ENCODE results near the gene NAPEPLD. TPM values are rescaled to one million over a fixed set of nuclear protein-coding genes. Genes with fewer than 3 reads are reported as not detected.
"Not testable (repeated sequence)": the region's sequence is repeated elsewhere in the genome, so short reads cannot be mapped to it uniquely, and the experiment has no call there.

The NAPEPLD gene
- total and polyA plus RNA-seq, 8 donors = 3.3 to 84.9 (median 27.9) TPM

- Histone ChIP-seq H3K36me3 (no peaks in the 10 kb centered on the region), H3K27me3 (no peaks in the 10 kb centered on the region), H3K4me1 (peaks cover 0 to 8% (median 3%) of the 10 kb centered on the region in 4 donors), H3K27ac (no peak overlapping the region), H3K9me3 (no peaks in the 10 kb centered on the region), H3K4me3 (no peak overlapping the region)
- intact Hi-C loops (cut with DNase I; ENCODE audit: low total_unique reads) = no loop called here
- TF ChIP-seq, protein P1, sequence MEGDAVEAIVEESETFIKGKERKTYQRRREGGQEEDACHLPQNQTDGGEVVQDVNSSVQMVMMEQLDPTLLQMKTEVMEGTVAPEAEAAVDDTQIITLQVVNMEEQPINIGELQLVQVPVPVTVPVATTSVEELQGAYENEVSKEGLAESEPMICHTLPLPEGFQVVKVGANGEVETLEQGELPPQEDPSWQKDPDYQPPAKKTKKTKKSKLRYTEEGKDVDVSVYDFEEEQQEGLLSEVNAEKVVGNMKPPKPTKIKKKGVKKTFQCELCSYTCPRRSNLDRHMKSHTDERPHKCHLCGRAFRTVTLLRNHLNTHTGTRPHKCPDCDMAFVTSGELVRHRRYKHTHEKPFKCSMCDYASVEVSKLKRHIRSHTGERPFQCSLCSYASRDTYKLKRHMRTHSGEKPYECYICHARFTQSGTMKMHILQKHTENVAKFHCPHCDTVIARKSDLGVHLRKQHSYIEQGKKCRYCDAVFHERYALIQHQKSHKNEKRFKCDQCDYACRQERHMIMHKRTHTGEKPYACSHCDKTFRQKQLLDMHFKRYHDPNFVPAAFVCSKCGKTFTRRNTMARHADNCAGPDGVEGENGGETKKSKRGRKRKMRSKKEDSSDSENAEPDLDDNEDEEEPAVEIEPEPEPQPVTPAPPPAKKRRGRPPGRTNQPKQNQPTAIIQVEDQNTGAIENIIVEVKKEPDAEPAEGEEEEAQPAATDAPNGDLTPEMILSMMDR (IDR thresholded peaks at IDR 0.05) = no peak
- TF ChIP-seq POLR2A (IDR thresholded peaks at IDR 0.05) (no peak), POLR2AphosphoS5 (IDR thresholded peaks at IDR 0.05) (no peak)
- WGBS, 5 donors = 91 to 97% (median 93%) methylated on average over 21 to 23 of the region's 23 CpGs
- DNase-seq = no peak
These were observed 80.2 kb downstream of the NAPEPLD start for GRCh38 chr7:103068414-103069403.

- WGBS, 5 donors = 20 to 50% (median 30%) methylated on average over 1 of the region's 1 CpG; no CpG with 5 or more reads in 1 of the 5 donors
- TF ChIP-seq POLR2A (IDR thresholded peaks at IDR 0.05) = no peak
- TF ChIP-seq, protein P1 (IDR thresholded peaks at IDR 0.05) = peak in 3 of 7 experiments; percentile 5 to 24 (median 18)
- H3K27me3 ChIP-seq = no peaks in the 10 kb centered on the region
- peak; percentile 38 to 49 for DNase-seq
- no peak overlapping the region for H3K4me3 ChIP-seq
- no peaks in the 10 kb centered on the region for H3K4me1 ChIP-seq
- no peaks in the 10 kb centered on the region for H3K36me3 ChIP-seq
- H3K9me3 ChIP-seq = no peaks in the 10 kb centered on the region
- no peak overlapping the region for H3K27ac ChIP-seq
- intact Hi-C loops (cut with DNase I; ENCODE audit: low total_unique reads) = no loop called here
These were observed 83.2 kb downstream of the NAPEPLD start for GRCh38 chr7:103065667-103066066.

DNA sequence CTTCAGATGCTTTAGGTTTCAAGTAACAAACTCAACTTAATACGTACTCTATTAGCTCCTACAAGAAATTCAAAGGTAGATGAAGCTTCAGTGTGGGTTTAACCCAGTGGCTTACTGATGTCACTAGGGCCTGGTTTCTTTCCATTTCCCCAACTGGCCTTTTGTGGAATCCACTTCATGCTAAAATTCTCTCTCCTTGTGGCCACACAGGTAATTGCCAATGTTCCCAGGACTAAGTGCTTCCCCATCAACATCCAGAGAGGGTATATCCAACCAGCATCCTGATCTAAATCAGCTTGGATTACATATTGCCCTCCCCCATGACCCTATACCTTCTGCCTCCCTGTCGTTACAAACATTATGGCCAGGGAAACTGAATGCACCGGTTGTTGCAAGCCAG is 85.0 kb downstream of the NAPEPLD start:
- DNase-seq = no peak
- intact Hi-C loops (cut with DNase I; ENCODE audit: low total_unique reads) = no loop called here
- H3K4me1 ChIP-seq = peaks cover 0 to 4% (median 0%) of the 10 kb centered on the region in 4 donors
- no peaks in the 10 kb centered on the region for H3K36me3 ChIP-seq
- no peak overlapping the region for H3K4me3 ChIP-seq
- H3K9me3 ChIP-seq = no peaks in the 10 kb centered on the region
- TF ChIP-seq EP300 (IDR thresholded peaks at IDR 0.05) (no peak), POLR2AphosphoS5 (IDR thresholded peaks at IDR 0.05) (no peak), POLR2A (IDR thresholded peaks at IDR 0.05) (no peak)
- TF ChIP-seq, protein P1 (IDR thresholded peaks at IDR 0.05) = no peak
- no peak overlapping the region for H3K27ac ChIP-seq
- 86 to 96% (median 93%) methylated on average over 3 of the region's 3 CpGs for WGBS, 5 donors
- H3K27me3 ChIP-seq = no peaks in the 10 kb centered on the region

DNA sequence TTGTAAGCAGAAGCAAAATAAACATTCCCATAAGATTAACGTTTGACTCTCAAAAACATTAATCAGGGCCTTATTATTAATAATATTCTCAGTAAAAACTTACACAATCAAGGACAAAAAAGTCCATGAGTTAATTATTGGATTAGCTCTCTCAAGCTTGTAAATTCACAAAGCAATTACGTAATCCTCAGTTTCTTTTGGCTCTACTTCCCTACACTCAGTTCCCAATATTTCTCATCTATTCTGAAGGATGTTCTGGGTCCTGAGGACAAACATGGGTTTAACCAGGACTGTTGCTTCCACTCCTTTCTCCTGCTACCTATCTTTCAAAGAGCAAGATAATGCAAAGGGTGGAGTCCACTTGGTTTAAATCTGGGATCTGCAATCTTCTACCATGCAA is 89.4 kb downstream of the NAPEPLD start:
- WGBS, 5 donors = 40 to 49% (median 48%) methylated on average over 2 of the region's 2 CpGs
- no peaks in the 10 kb centered on the region for H3K9me3 ChIP-seq
- DNase-seq = no peak
- intact Hi-C loops (cut with DNase I; ENCODE audit: low total_unique reads) = no loop called here
- TF ChIP-seq POLR2A (IDR thresholded peaks at IDR 0.05) (no peak), EP300 (IDR thresholded peaks at IDR 0.05) (no peak)
- peaks cover 0 to 4% (median 0%) of the 10 kb centered on the region in 4 donors for H3K4me1 ChIP-seq
- H3K27me3 ChIP-seq = no peaks in the 10 kb centered on the region
- H3K27ac ChIP-seq = no peak overlapping the region
- H3K36me3 ChIP-seq = no peaks in the 10 kb centered on the region
- H3K4me3 ChIP-seq = no peak overlapping the region

- no peak for DNase-seq
- H3K4me1 ChIP-seq = peaks cover 0 to 4% (median 0%) of the 10 kb centered on the region in 4 donors
- no peaks in the 10 kb centered on the region for H3K36me3 ChIP-seq
- intact Hi-C loops (cut with DNase I; ENCODE audit: low total_unique reads) = no loop called here
- no peak overlapping the region for H3K4me3 ChIP-seq
- no peak overlapping the region for H3K27ac ChIP-seq
- H3K9me3 ChIP-seq = no peaks in the 10 kb centered on the region
- TF ChIP-seq POLR2A (IDR thresholded peaks at IDR 0.05) (no peak), POLR2AphosphoS5 (IDR thresholded peaks at IDR 0.05) (no peak), EP300 (IDR thresholded peaks at IDR 0.05) (no peak)
- TF ChIP-seq, protein P1 (IDR thresholded peaks at IDR 0.05) = no peak
- no peaks in the 10 kb centered on the region for H3K27me3 ChIP-seq
These were observed 90.8 kb downstream of the NAPEPLD start for GRCh38 chr7:103058122-103058521.

- DNase-seq; H3K27ac ChIP-seq; H3K9me3 ChIP-seq; H3K4me1 ChIP-seq; intact Hi-C loops (cut with DNase I; ENCODE audit: low total_unique reads); H3K4me3 ChIP-seq; H3K36me3 ChIP-seq; H3K27me3 ChIP-seq: not testable (repeated sequence)
- 90 to 100% (median 92%) methylated on average over 1 of the region's 1 CpG for WGBS, 5 donors
These were observed 92.9 kb downstream of the NAPEPLD start for GRCh38 chr7:103056006-103056405.

All from stomach (tissue), 9 donors.